GM23338 (cell line): ENCODE data around the gene NUDT16L1. TPM values are rescaled to one million over a fixed set of nuclear protein-coding genes. Genes with fewer than 3 reads are reported as not detected.

Source experiments
- ATAC-seq: fragments of 200-7000 bp; cut with Tn5 transposase; 3 replicates; pipeline ENCODE4 v1.9.1; 2020
- DNase-seq: peaks from one replicate; pipeline ENCODE4 v3.0.0-alpha.2; 2015; ENCODE audit warnings: low spot score
- H2AFZ ChIP-seq: fragments of 200-600 bp; sonication (generic); 2 replicates; pipeline ENCODE4 v1.8.0; 2016; ENCODE audit warnings: antibody characterized with exemption, mild to moderate bottlenecking, moderate library complexity
- H3F3A ChIP-seq: fragments of 200-600 bp; sonication (generic); replicated peaks from 2 replicates; pipeline ENCODE4 v1.8.0; 2017; ENCODE audit warnings: antibody characterized with exemption, mixed run types, low read depth
- H3K27ac ChIP-seq: fragments of 200-600 bp; sonication (generic); 2 replicates; pipeline ENCODE4 v1.6.1; 2016; ENCODE audit warnings: low read depth
- H3K27me3 ChIP-seq: fragments of 200-600 bp; sonication (generic); 2 replicates; pipeline ENCODE4 v1.8.0; 2016; ENCODE audit warnings: mild to moderate bottlenecking, mixed run types, moderate library complexity; ENCODE audit not compliant: insufficient read depth
- H3K36me3 ChIP-seq: fragments of 200-600 bp; sonication (generic); 2 replicates; pipeline ENCODE4 v1.8.0; 2016; ENCODE audit warnings: mild to moderate bottlenecking; ENCODE audit not compliant: insufficient read depth
- H3K4me1 ChIP-seq: fragments of 200-600 bp; sonication (generic); 2 replicates; pipeline ENCODE4 v1.8.0; 2016; ENCODE audit warnings: mild to moderate bottlenecking, moderate library complexity; ENCODE audit not compliant: insufficient read depth
- H3K4me2 ChIP-seq: fragments of 200-600 bp; sonication (generic); 2 replicates; pipeline ENCODE4 v1.7.1; 2017; ENCODE audit warnings: mixed run types
- H3K4me3 ChIP-seq: fragments of 200-600 bp; sonication (generic); 2 replicates; pipeline ENCODE4 v1.6.1; 2016; ENCODE audit warnings: mixed run types
- H3K79me2 ChIP-seq: fragments of 200-600 bp; sonication (generic); replicated peaks from 2 replicates; pipeline ENCODE4 v1.8.0; 2017; ENCODE audit warnings: mild to moderate bottlenecking; ENCODE audit not compliant: insufficient read depth
- H3K9me2 ChIP-seq: fragments of 200-600 bp; sonication (generic); 2 replicates; pipeline ENCODE4 v1.8.0; 2017; ENCODE audit not compliant: insufficient read depth
- H4K20me1 ChIP-seq: fragments of 200-600 bp; sonication (generic); replicated peaks from 2 replicates; pipeline ENCODE4 v1.8.0; 2017; ENCODE audit warnings: mild to moderate bottlenecking; ENCODE audit not compliant: insufficient read depth
- H3K27ac Mint-ChIP-seq: 2 replicates; pipeline ENCODE4 v1.8.0; 2020; ENCODE audit warnings: inconsistent platforms, mild to moderate bottlenecking, moderate library complexity, mixed read lengths
- H3K27me3 Mint-ChIP-seq: 3 replicates; pipeline ENCODE4 v1.8.0; 2022; ENCODE audit warnings: low read depth, mild to moderate bottlenecking, moderate library complexity, mixed read lengths, inconsistent platforms; ENCODE audit not compliant: insufficient read depth, poor library complexity
- H3K36me3 Mint-ChIP-seq: 3 replicates; pipeline ENCODE4 v1.8.0; 2021; ENCODE audit warnings: low read depth, mild to moderate bottlenecking, inconsistent platforms, moderate library complexity, mixed read lengths
- H3K4me1 Mint-ChIP-seq: 3 replicates; pipeline ENCODE4 v1.8.0; 2020; ENCODE audit warnings: mild to moderate bottlenecking, inconsistent platforms, mixed read lengths
- H3K4me3 Mint-ChIP-seq: 3 replicates; pipeline ENCODE4 v1.8.0; 2021; ENCODE audit warnings: moderate library complexity, mild to moderate bottlenecking, inconsistent platforms, mixed read lengths
- H3K9me3 Mint-ChIP-seq: 3 replicates; pipeline ENCODE4 v1.8.0; 2020; ENCODE audit warnings: moderate library complexity, mild to moderate bottlenecking, inconsistent platforms, mixed read lengths
- CREB1 ChIP-seq: fragments of 250-450 bp; sonication (Bioruptor Pico); IDR thresholded peaks from 2 replicates; pipeline ENCODE4 v1.5.0; 2020; ENCODE audit warnings: low read depth, mild to moderate bottlenecking, moderate library complexity
- EZH2 ChIP-seq: fragments of 200-600 bp; sonication (generic); IDR thresholded peaks from one replicate; pipeline ENCODE4 v1.8.0; 2017; ENCODE audit warnings: antibody characterized with exemption, mild to moderate bottlenecking, low read depth; ENCODE audit not compliant: unreplicated experiment
- EZH2phosphoT487 ChIP-seq: fragments of 200-600 bp; sonication (generic); IDR thresholded peaks from one replicate; pipeline ENCODE4 v1.8.1; 2018; ENCODE audit warnings: antibody characterized with exemption; ENCODE audit not compliant: unreplicated experiment
- JUNB ChIP-seq: IDR thresholded peaks from one replicate; pipeline ENCODE4 v1.6.1; 2016; ENCODE audit warnings: antibody characterized with exemption; ENCODE audit not compliant: unreplicated experiment
- POLR2AphosphoS5 ChIP-seq: IDR thresholded peaks from 2 replicates; pipeline ENCODE4 v1.6.1; 2016; ENCODE audit warnings: antibody characterized with exemption, low read depth
- REST ChIP-seq: IDR thresholded peaks from one replicate; pipeline ENCODE4 v1.6.1; 2018; ENCODE audit warnings: antibody characterized with exemption; ENCODE audit not compliant: unreplicated experiment
- STAT1 ChIP-seq: IDR thresholded peaks from one replicate; pipeline ENCODE4 v1.6.1; 2016; ENCODE audit warnings: antibody characterized with exemption; ENCODE audit not compliant: unreplicated experiment
- ZNF114 ChIP-seq: fragments of 250-450 bp; sonication (Bioruptor Pico); IDR thresholded peaks from 2 replicates; pipeline ENCODE4 v1.5.0; 2020; ENCODE audit warnings: mild to moderate bottlenecking, moderate library complexity
- ZNF331 ChIP-seq: fragments of 250-450 bp; sonication (Bioruptor Pico); IDR thresholded peaks from 2 replicates; pipeline ENCODE4 v1.5.0; 2020; ENCODE audit warnings: low read depth, mild to moderate bottlenecking, moderate library complexity
- polyA plus RNA-seq: library from polyadenylated mRNA; unstranded; fragments of >200 nt; fragmentation: Nextera tagmentation; extraction: Ambion mirVana; gene quantifications from 2 replicates; pipeline ENCODE4 v1.2.1, GENCODE V29; 2016
- total RNA-seq: library from RNA; depleted of rRNA; stranded (reverse); fragments of >200 nt; shearing (Covaris generic); gene quantifications from 2 replicates; pipeline ENCODE4 v1.2.3, GENCODE V29; 2014
- TF ChIP-seq, protein P1 (sequence below): IDR thresholded peaks from 2 replicates; pipeline ENCODE4 v1.6.1; 2016; ENCODE audit warnings: antibody characterized with exemption
- TF ChIP-seq, protein P2 (sequence below), 2 experiments: fragments of 200-600 bp in 1 of 2; sonication (generic) in 1 of 2; conservative IDR thresholded peaks; 2 replicates each; pipeline versions ENCODE4 v1.5.1 to v1.6.1; 2016 to 2017; ENCODE audit warnings: antibody characterized with exemption in 2 of 2, low read depth in 2 of 2, mild to moderate bottlenecking in 2 of 2, moderate library complexity in 1 of 2

Gene NUDT16L1
- total and polyA plus RNA-seq, 2 experiments from 2014 or later = 37.1 to 80.4 TPM

DNA sequence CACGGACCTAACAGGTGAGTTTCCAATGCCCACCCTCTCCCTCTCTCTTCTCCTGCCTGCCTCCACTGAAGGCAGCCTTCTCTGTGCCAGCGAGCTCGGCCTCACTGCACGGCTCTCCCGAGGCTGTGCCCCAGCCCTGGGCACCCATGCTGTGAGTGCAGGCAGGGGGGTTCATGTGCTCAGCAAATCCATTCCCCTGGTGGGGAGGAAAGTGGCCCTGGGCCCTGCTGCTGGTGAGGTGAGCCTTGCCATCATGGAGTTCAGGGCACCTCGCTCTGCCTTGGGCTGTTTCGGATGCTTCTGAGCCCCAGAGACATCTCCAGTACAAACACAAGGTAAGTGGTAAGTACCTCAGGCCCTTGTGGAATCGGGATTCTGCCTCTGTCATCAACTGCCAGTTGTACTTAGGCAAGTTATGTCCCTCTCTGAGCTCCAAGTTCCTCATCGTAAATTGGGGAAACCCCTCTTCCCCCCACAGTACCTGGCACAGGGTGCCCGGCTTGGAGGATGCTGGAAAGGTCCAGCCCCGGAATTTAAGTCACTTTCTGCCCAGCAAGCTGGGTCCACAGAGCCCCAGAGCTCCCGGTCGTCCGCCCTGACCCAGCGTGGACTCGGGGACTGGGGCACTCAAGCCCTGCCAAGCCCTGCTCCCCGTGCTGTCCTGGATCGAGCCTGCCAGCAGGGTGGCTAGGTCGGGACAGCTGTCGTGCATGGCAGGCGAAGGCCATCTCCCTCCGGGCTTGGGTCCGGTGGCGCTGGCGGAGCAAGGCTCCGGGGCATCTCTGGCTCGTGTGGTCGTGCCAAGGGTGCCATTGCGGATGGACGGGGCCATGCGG lies 684 bp upstream of the NUDT16L1 start (continued):
- TF ChIP-seq REST (no peak), ZNF331 (CRISPR knock-in tag) (no peak), ZNF114 (CRISPR knock-in tag) (no peak), POLR2AphosphoS5 (no peak), STAT1 (no peak), CREB1 (CRISPR knock-in tag) (no peak), JUNB (no peak)
- TF ChIP-seq, protein P1, sequence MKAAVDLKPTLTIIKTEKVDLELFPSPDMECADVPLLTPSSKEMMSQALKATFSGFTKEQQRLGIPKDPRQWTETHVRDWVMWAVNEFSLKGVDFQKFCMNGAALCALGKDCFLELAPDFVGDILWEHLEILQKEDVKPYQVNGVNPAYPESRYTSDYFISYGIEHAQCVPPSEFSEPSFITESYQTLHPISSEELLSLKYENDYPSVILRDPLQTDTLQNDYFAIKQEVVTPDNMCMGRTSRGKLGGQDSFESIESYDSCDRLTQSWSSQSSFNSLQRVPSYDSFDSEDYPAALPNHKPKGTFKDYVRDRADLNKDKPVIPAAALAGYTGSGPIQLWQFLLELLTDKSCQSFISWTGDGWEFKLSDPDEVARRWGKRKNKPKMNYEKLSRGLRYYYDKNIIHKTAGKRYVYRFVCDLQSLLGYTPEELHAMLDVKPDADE = no peak
- TF ChIP-seq, protein P2, sequence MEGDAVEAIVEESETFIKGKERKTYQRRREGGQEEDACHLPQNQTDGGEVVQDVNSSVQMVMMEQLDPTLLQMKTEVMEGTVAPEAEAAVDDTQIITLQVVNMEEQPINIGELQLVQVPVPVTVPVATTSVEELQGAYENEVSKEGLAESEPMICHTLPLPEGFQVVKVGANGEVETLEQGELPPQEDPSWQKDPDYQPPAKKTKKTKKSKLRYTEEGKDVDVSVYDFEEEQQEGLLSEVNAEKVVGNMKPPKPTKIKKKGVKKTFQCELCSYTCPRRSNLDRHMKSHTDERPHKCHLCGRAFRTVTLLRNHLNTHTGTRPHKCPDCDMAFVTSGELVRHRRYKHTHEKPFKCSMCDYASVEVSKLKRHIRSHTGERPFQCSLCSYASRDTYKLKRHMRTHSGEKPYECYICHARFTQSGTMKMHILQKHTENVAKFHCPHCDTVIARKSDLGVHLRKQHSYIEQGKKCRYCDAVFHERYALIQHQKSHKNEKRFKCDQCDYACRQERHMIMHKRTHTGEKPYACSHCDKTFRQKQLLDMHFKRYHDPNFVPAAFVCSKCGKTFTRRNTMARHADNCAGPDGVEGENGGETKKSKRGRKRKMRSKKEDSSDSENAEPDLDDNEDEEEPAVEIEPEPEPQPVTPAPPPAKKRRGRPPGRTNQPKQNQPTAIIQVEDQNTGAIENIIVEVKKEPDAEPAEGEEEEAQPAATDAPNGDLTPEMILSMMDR (conservative IDR thresholded peaks at IDR 0.05; ENCODE audit: low read depth in 2 of 2) = no peak

- peak overlapping the region; percentile 90 for H3K4me2 ChIP-seq
- DNase-seq (peak; percentile 70), ATAC-seq (peak; percentile 9)
- Mint-ChIP-seq H3K9me3 (no peaks in the 10 kb centered on the region; the same call in 2 of the 3 replicates), H3K27ac (no peak overlapping the region; the same call in 1 of the 2 replicates), H3K27me3 (peaks cover 9% of the 10 kb centered on the region), H3K4me1 (peaks cover 6% of the 10 kb centered on the region; the same call in 1 of the 3 replicates), H3K36me3 (peaks cover 18% of the 10 kb centered on the region), H3K4me3 (peak overlapping the region; percentile 84)
- H3K27ac ChIP-seq = no peak overlapping the region
- peak overlapping the region; percentile 87 for H3K4me3 ChIP-seq
- H3F3A ChIP-seq = no peaks in the 10 kb centered on the region; the same call in none of the 2 replicates
- H4K20me1 ChIP-seq = no peaks in the 10 kb centered on the region; the same call in 1 of the 2 replicates
- H2AFZ ChIP-seq = no peak overlapping the region
- H3K27me3 ChIP-seq = no peaks in the 10 kb centered on the region
- peaks cover 3% of the 10 kb centered on the region; the same call in 1 of the 2 replicates for H3K36me3 ChIP-seq
- H3K9me2 ChIP-seq = no peaks in the 10 kb centered on the region
- H3K79me2 ChIP-seq = no peaks in the 10 kb centered on the region
- no peaks in the 10 kb centered on the region; the same call in 1 of the 2 replicates for H3K4me1 ChIP-seq
- TF ChIP-seq POLR2AphosphoS5 (no peak), JUNB (no peak), EZH2 (no peak), EZH2phosphoT487 (no peak), REST (no peak), ZNF331 (CRISPR knock-in tag) (no peak), ZNF114 (CRISPR knock-in tag) (no peak), STAT1 (no peak)
- TF ChIP-seq, protein P2 (conservative IDR thresholded peaks at IDR 0.05; ENCODE audit: low read depth in 2 of 2) = no peak
Measured at GRCh38 chr16:4693956-4694641, 737 bp downstream of the NUDT16L1 start.
